ENCODE data around the gene SLF1.

SLF1 gene

DNA sequence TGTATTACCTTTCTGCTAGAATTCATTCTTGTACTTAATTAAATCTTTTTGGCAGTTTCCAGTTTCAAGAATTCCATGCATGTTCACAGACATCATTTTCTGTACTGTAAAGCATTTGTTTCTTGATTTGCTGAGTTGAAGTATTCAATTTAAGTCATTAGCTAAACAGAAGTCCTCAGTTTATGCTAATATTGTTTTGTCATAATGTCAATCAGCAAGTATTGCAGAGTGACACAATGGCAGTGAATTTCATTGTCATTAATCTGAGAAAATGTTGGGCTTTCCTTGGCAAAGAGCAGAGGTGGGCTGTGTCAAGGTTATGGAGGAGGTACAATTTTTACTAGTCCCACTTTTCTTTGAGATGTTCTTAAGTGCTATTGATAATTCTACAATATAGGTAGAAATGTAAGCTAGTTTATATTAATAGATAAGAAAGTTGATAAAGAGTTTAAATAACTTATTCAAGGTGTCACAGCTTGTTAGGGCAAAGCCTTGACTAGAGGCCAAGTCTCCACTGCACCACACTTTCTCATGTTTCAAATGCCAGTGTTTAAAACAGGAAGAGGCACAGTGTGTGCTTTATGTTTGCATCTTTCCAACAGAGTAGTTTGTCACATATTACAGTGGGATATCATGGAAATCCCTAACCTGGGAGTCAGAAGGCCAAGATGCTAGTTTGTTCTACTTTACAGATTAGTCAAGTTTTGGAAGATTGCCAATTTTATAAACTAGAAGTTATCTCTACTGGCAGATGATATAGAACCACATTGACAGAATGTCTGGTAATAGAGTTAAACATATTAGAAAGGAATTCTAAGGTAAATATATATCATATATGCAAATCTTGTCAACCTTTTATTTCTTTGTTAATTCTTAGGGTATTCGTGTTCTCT is 56.3 kb downstream of the SLF1 start:
- Histone ChIP-seq H3K9ac (no peak overlapping the region), H3K9me3 (replicated peaks in 1 of 11) (no peaks in the 10 kb centered on the region), H3K27ac (no peak overlapping the region), H3K4me1 (peaks cover 0 to 11% (median 0%) of the 10 kb centered on the region in 10 experiments; a peak in 4 of 20 replicates), H3K4me2 (no peak overlapping the region), H3K36me3 (peaks cover 6 to 60% (median 25%) of the 10 kb centered on the region in 11 experiments; a peak in 17 of 22 replicates), H3K27me3 (no peaks in the 10 kb centered on the region), H3K4me3 (no peak overlapping the region), H4K20me1 (no peaks in the 10 kb centered on the region)
- no peak for TF ChIP-seq Cebpa-rat (IDR thresholded peaks at IDR 0.05)

DNA sequence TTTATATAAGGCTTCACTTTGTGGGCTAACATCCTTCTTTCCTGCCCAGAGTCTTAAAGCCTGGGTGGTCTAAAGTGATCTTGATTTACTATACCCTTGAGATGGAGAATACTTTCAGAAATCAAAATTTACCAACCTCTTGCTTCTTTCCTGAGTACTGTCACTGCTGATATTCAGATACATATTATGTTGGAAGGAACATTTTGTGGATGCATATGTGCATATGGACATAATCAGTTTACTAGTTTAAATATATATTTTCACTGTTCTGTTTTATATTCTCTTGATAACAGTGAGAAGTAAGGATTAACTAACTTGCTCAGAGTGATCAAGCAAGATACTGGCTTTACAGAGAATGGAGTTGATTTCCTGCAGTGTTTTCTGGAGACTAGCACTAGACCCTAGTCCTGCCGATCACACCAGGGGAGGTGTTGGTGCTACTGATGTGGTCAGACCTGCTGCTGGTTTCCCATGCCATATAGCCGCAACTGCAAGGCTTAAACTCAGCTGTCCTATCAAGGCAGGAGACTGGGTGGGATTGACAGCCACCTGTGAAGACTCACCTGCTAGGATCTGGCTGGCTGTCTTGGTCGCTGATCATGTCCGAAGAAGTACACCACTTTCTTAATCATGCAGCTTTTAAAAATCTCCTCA is 57.6 kb downstream of the SLF1 start:
- Histone ChIP-seq H3K9ac (no peak overlapping the region), H3K36me3 (peaks cover 7 to 63% (median 29%) of the 10 kb centered on the region in 11 experiments; a peak in 18 of 22 replicates), H3K27ac (no peak overlapping the region), H3K27me3 (no peaks in the 10 kb centered on the region), H3K4me1 (peaks cover 0 to 4% (median 0%) of the 10 kb centered on the region in 10 experiments; a peak in 2 of 20 replicates), H3K4me3 (no peak overlapping the region), H3K9me3 (replicated peaks in 1 of 11) (no peaks in the 10 kb centered on the region), H4K20me1 (no peaks in the 10 kb centered on the region), H3K4me2 (no peak overlapping the region)
- no peak for TF ChIP-seq Cebpa-rat (IDR thresholded peaks at IDR 0.05)

DNA sequence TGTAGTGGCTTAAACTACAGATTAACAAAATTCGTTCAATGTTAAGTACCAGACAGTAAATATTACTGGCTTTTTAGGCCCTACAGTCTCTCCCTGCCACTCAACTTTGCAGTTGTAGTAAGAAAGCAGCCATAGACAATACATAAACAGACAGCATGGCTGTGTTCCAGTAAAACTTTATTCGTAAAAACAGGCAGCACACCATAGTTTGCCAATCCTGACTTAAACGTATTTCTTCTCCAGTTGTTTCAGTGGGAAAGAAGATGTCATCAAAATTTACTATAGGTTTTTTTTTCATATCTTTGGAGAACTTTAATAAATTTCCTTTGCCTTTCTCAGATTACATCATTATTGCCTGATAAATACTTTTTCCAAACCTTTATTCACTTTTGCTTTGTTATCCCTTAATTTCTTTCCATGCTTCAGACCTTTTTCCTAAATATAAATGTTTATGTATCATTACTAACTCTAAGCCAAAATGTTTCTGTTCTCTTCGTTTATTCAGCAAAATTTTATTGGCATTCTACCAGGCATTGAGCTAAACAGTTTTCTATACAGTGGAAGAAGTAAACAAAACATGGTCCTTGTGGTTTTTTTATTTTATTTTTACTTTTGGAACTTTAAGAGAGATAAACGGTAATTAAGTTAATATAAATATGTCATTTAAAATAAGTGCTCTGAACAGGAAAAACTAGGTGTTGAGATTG is 64.5 kb downstream of the SLF1 start:
- Histone ChIP-seq H4K20me1 (no peaks in the 10 kb centered on the region), H3K9ac (no peak overlapping the region), H3K4me1 (no peaks in the 10 kb centered on the region), H3K36me3 (peaks cover 6 to 76% (median 31%) of the 10 kb centered on the region in 11 experiments), H3K27ac (no peak overlapping the region), H3K4me3 (no peak overlapping the region), H3K9me3 (replicated peaks in 1 of 11) (no peaks in the 10 kb centered on the region), H3K4me2 (no peak overlapping the region), H3K27me3 (no peaks in the 10 kb centered on the region)
- TF ChIP-seq Cebpa-rat (IDR thresholded peaks at IDR 0.05), result no peak

DNA sequence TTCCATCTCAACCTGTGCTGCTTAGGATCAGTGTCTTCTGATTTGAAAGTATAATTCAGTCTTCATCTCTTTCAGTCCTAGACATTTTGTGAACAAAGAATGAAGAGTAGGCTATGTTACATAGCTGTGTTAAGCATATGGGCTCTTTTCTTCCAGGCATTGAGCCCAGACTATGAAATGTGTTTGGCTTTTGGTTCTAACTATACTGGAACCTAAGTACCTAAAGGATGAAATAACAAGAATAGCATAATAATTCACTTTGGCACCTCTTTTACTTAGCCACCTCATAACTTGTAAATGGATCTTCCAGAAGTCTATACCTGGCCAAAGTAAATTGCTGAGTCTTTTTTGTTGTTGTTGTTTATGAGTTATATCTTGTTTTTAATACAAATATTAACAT is 71.4 kb downstream of the SLF1 start:
- Histone ChIP-seq H3K27ac (no peak overlapping the region), H3K9ac (no peak overlapping the region), H3K4me2 (no peak overlapping the region), H3K4me3 (no peak overlapping the region), H3K9me3 (replicated peaks in 1 of 11) (no peaks in the 10 kb centered on the region), H4K20me1 (no peaks in the 10 kb centered on the region), H3K4me1 (no peaks in the 10 kb centered on the region), H3K36me3 (peaks cover 9 to 86% (median 44%) of the 10 kb centered on the region in 11 experiments), H3K27me3 (no peaks in the 10 kb centered on the region)
- TF ChIP-seq Cebpa-rat (IDR thresholded peaks at IDR 0.05), result no peak

DNA sequence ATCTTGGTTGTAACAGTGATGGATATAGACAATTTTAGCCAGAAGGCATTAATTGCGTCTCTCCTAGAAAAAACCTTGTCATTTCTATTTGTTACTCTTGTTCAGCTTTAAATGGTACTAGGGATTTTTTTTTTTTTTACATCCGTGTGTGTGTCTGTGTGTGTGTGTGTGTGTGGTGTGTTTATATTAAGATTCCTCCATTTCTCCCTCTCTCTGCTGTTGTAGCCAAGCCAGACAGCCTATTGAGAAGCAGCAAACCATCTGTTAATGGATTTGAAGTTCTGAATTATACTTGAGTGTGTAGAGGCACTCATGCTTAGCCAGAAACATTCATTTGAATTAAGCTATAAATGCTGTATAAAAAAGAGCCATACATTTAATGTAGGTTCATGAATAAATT is 72.3 kb downstream of the SLF1 start:
- Histone ChIP-seq H3K9ac (no peak overlapping the region), H4K20me1 (no peaks in the 10 kb centered on the region), H3K4me1 (no peaks in the 10 kb centered on the region), H3K27ac (no peak overlapping the region), H3K36me3 (peaks cover 9 to 87% (median 46%) of the 10 kb centered on the region in 11 experiments), H3K4me2 (no peak overlapping the region), H3K4me3 (no peak overlapping the region), H3K9me3 (replicated peaks in 1 of 11) (no peaks in the 10 kb centered on the region), H3K27me3 (no peaks in the 10 kb centered on the region)
- TF ChIP-seq Cebpa-rat (IDR thresholded peaks at IDR 0.05), result no peak

DNA sequence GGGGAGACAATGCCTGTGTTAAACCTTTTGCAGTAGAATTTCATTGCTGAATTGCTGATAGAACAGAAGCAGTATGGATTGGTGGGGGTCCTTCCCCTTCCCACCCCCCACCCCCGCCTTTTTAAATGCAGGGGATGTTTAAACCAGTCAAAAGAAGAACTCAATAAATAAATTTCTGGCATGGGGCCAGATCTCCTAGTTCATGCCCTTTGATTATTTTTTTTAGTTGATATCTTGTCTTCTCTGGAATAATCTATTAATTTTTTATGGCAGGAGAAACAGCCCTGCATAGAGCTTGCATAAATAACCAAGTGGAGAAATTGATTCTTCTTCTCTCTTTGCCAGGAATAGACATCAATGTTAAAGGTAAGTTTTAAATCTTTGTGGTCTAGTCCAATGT is 72.8 kb downstream of the SLF1 start:
- Histone ChIP-seq H3K4me3 (no peak overlapping the region), H3K9me3 (replicated peaks in 1 of 11) (no peaks in the 10 kb centered on the region), H3K9ac (no peak overlapping the region), H4K20me1 (no peaks in the 10 kb centered on the region), H3K27me3 (no peaks in the 10 kb centered on the region), H3K27ac (no peak overlapping the region), H3K4me2 (no peak overlapping the region), H3K36me3 (peaks cover 9 to 87% (median 46%) of the 10 kb centered on the region in 11 experiments), H3K4me1 (no peaks in the 10 kb centered on the region)
- TF ChIP-seq Cebpa-rat (IDR thresholded peaks at IDR 0.05), result no peak

DNA sequence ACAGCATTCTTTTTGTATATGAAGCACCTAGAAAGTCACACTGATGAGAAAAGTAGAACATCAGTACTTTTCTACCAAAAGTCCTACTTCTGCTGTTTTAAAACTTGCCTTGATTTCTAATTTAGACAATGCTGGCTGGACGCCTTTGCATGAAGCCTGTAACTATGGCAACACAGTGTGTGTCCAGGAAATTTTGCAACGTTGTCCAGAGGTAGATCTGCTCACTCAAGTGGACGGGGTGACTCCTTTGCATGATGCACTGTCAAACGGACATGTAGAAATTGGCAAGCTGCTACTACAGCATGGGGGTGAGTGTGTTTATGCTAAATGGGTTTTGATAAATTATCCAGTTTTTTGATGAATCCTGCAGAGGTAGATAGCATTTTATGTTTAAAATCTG is 73.5 kb downstream of the SLF1 start:
- no peaks in the 10 kb centered on the region for H3K4me1 ChIP-seq

DNA sequence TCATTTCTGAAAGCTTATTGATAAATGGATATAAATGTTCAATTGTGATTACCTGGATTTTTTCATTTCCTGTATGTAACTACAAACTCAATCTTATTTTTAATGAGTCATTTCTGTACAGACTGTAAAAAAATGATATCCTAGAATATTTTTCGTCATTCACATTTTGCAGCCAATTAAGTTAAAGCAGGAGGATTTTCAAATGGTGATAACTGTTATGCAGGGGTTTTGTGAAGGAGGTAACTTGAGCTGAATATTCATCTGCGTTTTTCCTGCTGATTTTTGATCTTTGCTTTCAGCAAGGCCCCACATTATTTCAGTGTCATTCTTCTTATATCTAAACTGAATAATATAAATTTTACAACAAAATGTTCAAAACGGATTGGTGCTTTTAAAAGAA is 74.1 kb downstream of the SLF1 start:
- Histone ChIP-seq H3K27me3 (no peaks in the 10 kb centered on the region), H3K4me3 (no peak overlapping the region), H3K4me1 (no peaks in the 10 kb centered on the region), H3K36me3 (peaks cover 4 to 87% (median 33%) of the 10 kb centered on the region in 11 experiments; a peak in 17 of 22 replicates), H3K4me2 (no peak overlapping the region), H3K27ac (no peak overlapping the region), H4K20me1 (no peaks in the 10 kb centered on the region), H3K9me3 (replicated peaks in 1 of 11) (no peaks in the 10 kb centered on the region), H3K9ac (no peak overlapping the region)
- TF ChIP-seq Cebpa-rat (IDR thresholded peaks at IDR 0.05), result no peak

More for the DNA sequence above, 73.5 kb downstream of the SLF1 start:
- Histone ChIP-seq H3K4me3 (no peak overlapping the region), H3K9me3 (replicated peaks in 1 of 11) (no peaks in the 10 kb centered on the region), H4K20me1 (no peaks in the 10 kb centered on the region), H3K4me2 (no peak overlapping the region), H3K36me3 (peaks cover 9 to 87% (median 39%) of the 10 kb centered on the region in 11 experiments), H3K27me3 (no peaks in the 10 kb centered on the region), H3K27ac (no peak overlapping the region), H3K9ac (no peak overlapping the region)
- no peak for TF ChIP-seq Cebpa-rat (IDR thresholded peaks at IDR 0.05)

All from BLaER1 treated with 17β-estradiol and CSF1 and Interleukin-3, amounts not matched to agents 10 nM and 100 nM (cell line).